Large intestine (tissue), 3 donors: Measurements from ENCODE around the gene CDK15. TPM values are rescaled to one million over a fixed set of nuclear protein-coding genes. Genes with fewer than 3 reads are reported as not detected.

Experiments used
- DNase-seq, 2 donors: peaks; one replicate each; pipeline versions ENCODE4 v3.0.0 to v3.0.0-alpha.2; 2013
- H3K27ac ChIP-seq: one replicate; pipeline ENCODE4 v1.5.1; 2013; ENCODE audit warnings: low read length
- H3K27me3 ChIP-seq: 2 replicates; pipeline ENCODE4 v1.6.1; 2013; ENCODE audit warnings: low read length; ENCODE audit not compliant: control insufficient read depth, insufficient read depth
- H3K36me3 ChIP-seq: 2 replicates; pipeline ENCODE4 v1.6.1; 2013; ENCODE audit warnings: low read length; ENCODE audit not compliant: control insufficient read depth, insufficient read depth
- H3K4me1 ChIP-seq: one replicate; pipeline ENCODE4 v1.6.1; 2013; ENCODE audit warnings: low read length; ENCODE audit not compliant: control insufficient read depth, insufficient read depth
- H3K4me3 ChIP-seq: one replicate; pipeline ENCODE4 v1.5.1; 2013; ENCODE audit warnings: low read length
- H3K9me3 ChIP-seq: one replicate; pipeline ENCODE4 v1.6.1; 2013; ENCODE audit warnings: mild to moderate bottlenecking, low read depth, low read length, moderate library complexity; ENCODE audit not compliant: control insufficient read depth
- WGBS: methylation state at CpG from one replicate; pipeline ENCODE4 v1.1.5; 2013; ENCODE audit warnings: low lambda C conversion rate; ENCODE audit not compliant: insufficient coverage; 5-methylcytosine and 5-hydroxymethylcytosine counted together
- polyA plus RNA-seq: library from polyadenylated mRNA; unstranded; fragments of 120-200 nt; gene quantifications from one replicate; pipeline ENCODE4 v1.2.1, GENCODE V29; 2013

CDK15 gene
- polyA plus RNA-seq, 1 donor, result 0.24 TPM

DNA sequence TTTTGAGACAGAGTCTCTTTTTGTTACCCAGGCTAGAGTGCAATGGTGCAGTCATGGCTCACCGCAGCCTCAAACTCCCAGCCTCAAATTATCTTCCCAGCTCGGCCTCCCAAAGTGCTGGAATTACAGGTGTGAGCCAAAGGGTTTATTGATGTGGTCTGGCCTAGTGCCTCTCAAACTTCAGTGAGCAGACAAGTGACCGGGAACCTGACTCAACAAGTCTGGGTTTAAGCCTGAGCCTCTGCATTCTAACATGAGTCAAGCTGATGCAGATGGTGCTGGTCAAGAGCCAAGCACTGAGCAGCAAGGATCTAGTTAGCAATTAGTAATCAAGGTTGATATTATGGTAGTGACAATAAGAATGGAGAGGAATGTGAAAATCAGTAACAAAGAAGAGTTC, 21.3 kb downstream of the CDK15 start:
- no peak overlapping the region for H3K4me3 ChIP-seq
- no peaks in the 10 kb centered on the region for H3K9me3 ChIP-seq
- H3K27me3 ChIP-seq, result no peaks in the 10 kb centered on the region
- no peaks in the 10 kb centered on the region for H3K4me1 ChIP-seq
- no peak overlapping the region for H3K27ac ChIP-seq
- H3K36me3 ChIP-seq, result no peaks in the 10 kb centered on the region
- no peak for DNase-seq
- 100% methylated on average over 1 of the region's 3 CpGs for WGBS

DNA sequence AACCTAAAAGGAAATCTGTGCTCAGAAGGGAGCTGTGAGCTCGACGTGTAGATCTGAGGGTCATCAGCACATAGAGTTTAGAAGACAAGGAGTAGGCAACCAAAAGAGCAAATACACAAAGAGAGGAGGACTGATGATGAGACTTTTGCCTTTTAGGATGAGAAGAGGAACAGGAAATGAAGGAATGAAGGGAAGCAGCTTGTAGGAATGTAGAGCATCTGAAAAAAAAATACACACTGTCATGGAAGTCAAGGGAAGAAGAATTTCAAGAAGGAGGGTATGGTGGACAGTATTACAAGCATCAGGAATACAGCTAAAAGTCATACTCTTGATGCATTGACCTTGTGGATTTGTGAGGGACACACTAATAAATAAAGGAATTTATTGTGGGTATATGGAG, 21.9 kb downstream of the CDK15 start:
- H3K27ac ChIP-seq, result no peak overlapping the region
- no peaks in the 10 kb centered on the region for H3K27me3 ChIP-seq
- no peak for DNase-seq
- no peaks in the 10 kb centered on the region for H3K4me1 ChIP-seq
- no peaks in the 10 kb centered on the region for H3K9me3 ChIP-seq
- 70% methylated on average over 2 of the region's 2 CpGs for WGBS
- H3K4me3 ChIP-seq, result no peak overlapping the region
- H3K36me3 ChIP-seq, result no peaks in the 10 kb centered on the region

DNA sequence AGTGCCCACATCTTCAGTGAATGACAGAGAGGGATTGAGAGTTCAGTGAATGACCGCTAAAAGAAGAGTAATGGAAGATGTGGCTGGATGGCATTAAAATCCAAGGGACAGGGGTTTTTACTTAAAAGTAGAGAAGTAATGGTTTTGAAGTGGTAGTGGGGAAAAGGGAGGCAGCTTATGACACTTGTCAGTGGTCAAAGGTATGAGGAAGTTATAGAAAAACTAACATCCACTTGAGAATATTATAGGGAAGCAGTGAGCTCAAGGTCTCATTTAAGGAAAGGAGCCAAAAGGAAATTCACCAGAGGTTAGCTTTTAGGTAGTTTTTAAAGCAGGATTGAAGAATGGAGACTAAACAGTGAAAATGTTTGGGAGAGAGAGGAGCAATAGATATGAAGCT, 24.3 kb downstream of the CDK15 start:
- Histone ChIP-seq H3K9me3 (no peaks in the 10 kb centered on the region), H3K27ac (no peak overlapping the region), H3K27me3 (no peaks in the 10 kb centered on the region), H3K4me1 (no peaks in the 10 kb centered on the region), H3K4me3 (no peak overlapping the region), H3K36me3 (no peaks in the 10 kb centered on the region)
- WGBS, result 100% methylated on average over 1 of the region's 1 CpG
- peak in 1 of 2 donors; percentile 5 for DNase-seq

DNA sequence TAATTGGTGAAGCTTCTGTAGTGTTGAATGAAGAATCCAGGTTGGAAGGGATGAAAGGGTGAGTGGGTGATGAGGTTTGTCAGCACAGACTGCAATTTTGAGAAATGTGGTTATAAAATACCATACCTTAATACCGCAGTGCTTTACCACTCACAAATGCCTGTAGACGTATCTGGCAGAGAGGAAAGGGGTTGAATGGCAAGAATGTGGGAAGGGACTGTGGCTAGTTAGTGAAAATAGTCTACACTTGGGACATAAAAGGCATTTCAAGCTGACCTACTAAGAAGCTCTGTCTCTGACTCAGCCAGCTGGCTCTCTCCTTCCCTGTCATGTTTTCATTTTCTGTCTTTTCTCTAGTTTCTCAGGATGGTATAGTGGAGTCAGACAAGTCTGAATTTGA, 25.1 kb downstream of the CDK15 start:
- DNase-seq, result no peak
- Histone ChIP-seq H3K27me3 (no peaks in the 10 kb centered on the region), H3K36me3 (no peaks in the 10 kb centered on the region), H3K4me3 (no peak overlapping the region), H3K27ac (no peak overlapping the region), H3K9me3 (no peaks in the 10 kb centered on the region), H3K4me1 (no peaks in the 10 kb centered on the region)
- no CpG with 5 or more reads among the region's 2 CpGs for WGBS

DNA sequence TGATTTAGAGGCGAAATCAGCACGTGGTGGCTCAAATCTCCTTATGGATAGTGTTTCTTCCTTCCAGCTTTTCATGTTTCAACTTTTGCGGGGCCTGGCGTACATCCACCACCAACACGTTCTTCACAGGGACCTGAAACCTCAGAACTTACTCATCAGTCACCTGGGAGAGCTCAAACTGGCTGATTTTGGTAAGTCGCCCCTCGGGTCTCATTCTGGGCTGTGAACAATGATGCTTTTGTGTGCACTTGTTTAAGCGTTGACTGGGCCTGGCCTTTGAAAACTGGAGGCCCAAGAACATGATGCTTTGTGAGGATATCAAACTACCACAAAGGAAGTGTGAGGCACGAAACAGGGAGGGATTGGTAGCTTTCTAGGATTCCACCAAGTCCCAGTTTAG, 27.4 kb downstream of the CDK15 start:
- no peaks in the 10 kb centered on the region for H3K4me1 ChIP-seq
- no peaks in the 10 kb centered on the region for H3K36me3 ChIP-seq
- DNase-seq, result no peak
- WGBS, result no CpG with 5 or more reads among the region's 9 CpGs
- no peaks in the 10 kb centered on the region for H3K27me3 ChIP-seq
- no peaks in the 10 kb centered on the region for H3K9me3 ChIP-seq
- no peak overlapping the region for H3K27ac ChIP-seq
- H3K4me3 ChIP-seq, result no peak overlapping the region

DNA sequence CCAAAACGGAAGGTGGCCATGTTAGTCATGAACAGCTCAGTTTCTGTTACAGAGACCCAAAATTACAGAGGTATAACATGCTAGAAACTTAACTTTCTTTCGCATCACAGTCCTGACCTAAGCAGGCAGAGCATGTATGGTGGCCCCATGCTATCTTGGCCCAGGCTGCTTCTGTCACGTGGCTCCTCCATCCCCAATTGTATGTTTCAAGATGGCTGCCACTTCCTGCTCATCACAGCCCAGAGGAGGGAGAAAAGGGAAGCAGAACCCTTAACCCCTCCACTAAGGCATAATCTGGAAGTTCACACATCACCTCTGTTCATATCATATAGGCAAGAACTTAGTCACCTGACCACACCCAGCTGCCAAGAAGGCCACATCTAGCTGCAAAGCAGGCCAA, 28.7 kb downstream of the CDK15 start:
- WGBS, result 100% methylated on average over 1 of the region's 3 CpGs

DNA sequence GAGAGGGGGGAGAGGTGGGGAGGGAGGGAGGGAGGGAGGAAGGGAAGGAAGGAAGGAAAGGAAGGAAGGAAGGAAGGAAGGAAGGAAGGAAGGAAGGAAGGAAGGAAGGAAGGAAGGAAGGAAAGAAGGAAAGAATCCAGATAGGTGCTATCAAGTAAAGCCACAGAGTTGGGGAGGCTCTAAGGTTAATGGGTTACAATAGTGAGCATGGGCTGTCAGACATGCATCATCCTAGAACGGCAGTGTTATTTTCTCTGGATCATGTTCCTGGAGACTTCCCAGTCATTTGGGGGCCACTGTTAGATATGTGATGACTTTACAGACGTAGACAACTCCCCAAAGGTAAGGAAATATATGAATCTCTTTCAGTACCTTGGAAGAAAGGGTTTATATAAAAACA, 31.1 kb downstream of the CDK15 start:
- no peaks in the 10 kb centered on the region for H3K36me3 ChIP-seq
- 100% methylated on average over 1 of the region's 2 CpGs for WGBS
- H3K4me3 ChIP-seq, result no peak overlapping the region
- no peaks in the 10 kb centered on the region for H3K27me3 ChIP-seq
- DNase-seq, result no peak
- no peaks in the 10 kb centered on the region for H3K4me1 ChIP-seq
- peaks cover 4% of the 10 kb centered on the region for H3K9me3 ChIP-seq
- H3K27ac ChIP-seq, result no peak overlapping the region

More for the DNA sequence above, 28.7 kb downstream of the CDK15 start:
- Histone ChIP-seq H3K36me3 (no peaks in the 10 kb centered on the region), H3K4me3 (no peak overlapping the region), H3K27me3 (no peaks in the 10 kb centered on the region), H3K27ac (no peak overlapping the region), H3K9me3 (no peaks in the 10 kb centered on the region), H3K4me1 (no peaks in the 10 kb centered on the region)
- DNase-seq, result no peak

DNA sequence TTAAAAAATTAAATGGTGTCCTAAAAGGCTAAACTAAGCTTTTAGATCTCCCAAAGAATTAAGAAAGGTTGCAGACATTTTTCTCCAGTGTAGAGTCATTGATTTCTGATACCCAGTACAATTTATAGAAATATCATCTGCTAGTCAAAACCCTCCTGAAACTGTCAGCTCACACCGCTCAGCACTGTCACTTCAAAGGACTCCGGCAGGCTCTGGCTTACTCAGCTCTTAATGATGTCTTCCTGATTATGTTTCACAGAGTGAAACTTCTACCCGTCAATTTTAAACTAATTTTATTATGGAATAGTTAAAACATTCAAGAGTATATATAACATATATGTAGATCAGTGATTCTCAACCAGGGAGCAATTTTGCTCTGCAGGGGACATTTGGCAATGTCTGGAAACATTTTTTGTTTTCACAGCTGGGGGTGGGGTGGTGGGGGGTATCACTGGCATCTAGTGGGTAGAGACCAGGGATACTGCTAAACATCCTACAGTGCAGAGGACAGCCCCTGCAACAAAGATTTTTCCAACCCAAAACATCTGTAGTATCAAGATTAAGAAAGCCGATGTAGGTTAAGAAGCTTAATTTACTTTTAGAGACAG, 31.6 kb downstream of the CDK15 start:
- Histone ChIP-seq H3K27me3 (no peaks in the 10 kb centered on the region), H3K9me3 (peaks cover 4% of the 10 kb centered on the region), H3K4me3 (no peak overlapping the region), H3K27ac (no peak overlapping the region), H3K36me3 (no peaks in the 10 kb centered on the region), H3K4me1 (no peaks in the 10 kb centered on the region)
- no peak for DNase-seq
- 100% methylated on average over 1 of the region's 4 CpGs for WGBS

DNA sequence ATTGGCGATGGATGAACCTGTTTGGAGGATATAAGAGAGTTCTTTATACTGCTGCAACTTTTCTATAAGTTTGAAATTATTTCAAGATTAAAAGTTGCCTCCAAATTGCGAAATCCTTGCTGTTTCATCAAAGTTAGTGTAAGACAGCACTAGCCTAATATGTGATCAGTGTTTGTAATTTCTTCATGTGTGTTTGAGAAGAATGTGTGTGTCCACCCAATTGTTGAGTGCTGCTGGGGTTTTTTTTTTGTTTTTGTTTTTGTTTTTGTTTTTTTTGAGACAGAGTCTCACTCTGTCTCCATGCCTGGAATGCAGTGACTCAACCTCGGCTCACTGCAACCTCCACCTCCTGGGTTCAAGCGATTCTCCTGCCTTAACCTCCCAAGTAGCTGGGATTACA, 33.4 kb downstream of the CDK15 start:
- H3K4me1 ChIP-seq, result no peaks in the 10 kb centered on the region
- H3K27me3 ChIP-seq, result no peaks in the 10 kb centered on the region
- WGBS, result 100% methylated on average over 3 of the region's 4 CpGs
- H3K9me3 ChIP-seq, result peaks cover 4% of the 10 kb centered on the region
- no peak overlapping the region for H3K4me3 ChIP-seq
- H3K36me3 ChIP-seq, result no peaks in the 10 kb centered on the region
- no peak for DNase-seq
- no peak overlapping the region for H3K27ac ChIP-seq

DNA sequence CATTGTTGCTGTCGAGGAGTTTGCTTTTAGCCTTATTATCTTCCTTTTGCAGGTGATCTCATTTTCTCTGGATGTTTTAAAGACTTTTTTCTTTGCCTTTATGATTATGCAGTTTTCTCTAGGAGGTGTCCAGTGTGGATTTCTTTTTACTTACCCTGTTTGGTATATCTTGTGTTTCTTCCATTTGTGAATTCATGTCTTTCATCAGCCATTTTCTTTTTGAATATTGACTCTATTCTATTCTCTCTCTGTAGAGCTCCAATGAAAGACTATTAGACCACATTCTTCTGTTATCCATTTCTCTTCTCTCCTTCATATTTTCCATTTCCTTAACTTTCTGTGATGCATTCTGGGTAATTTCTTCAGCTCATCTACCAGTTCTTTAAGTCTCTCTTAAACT, 34.4 kb downstream of the CDK15 start:
- H3K9me3 ChIP-seq, result peaks cover 4% of the 10 kb centered on the region
- no peaks in the 10 kb centered on the region for H3K27me3 ChIP-seq
- H3K36me3 ChIP-seq, result no peaks in the 10 kb centered on the region
- H3K27ac ChIP-seq, result no peak overlapping the region
- no peak overlapping the region for H3K4me3 ChIP-seq
- H3K4me1 ChIP-seq, result no peaks in the 10 kb centered on the region
- WGBS, result 100% methylated on average over 1 of the region's 1 CpG
- DNase-seq, result no peak

DNA sequence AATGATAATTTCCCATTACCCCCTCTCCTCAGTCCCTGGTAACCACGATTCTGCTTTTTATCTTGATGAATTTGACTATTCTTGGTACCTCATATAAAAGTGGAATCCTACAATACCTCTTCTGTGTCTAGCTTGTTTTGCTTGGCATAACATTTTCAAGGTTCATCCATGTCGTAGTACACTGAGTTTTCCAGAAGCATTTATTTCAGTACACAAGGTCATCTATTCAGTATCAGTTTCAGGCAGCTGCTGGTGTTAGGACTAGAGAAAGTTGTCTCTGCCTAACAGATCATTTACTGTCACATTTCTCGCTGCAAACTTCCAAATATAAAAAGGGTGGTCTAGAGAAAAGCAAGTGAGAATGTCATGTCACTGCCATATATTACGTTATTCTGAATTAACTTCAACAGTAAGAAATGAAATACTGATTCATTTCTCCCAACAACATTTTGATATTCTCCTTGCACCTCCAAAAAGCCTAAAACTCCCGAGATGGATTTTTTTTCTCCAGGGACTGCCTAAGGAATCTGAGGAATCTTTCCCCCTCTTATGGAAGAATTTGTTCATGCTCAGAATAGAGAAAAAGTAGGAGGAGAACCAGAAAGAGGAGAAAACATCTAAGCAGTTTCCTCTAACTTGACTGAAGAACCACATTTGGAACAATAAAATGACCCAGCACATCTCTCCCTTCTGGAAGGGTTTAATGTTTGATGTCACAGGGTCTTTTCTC, 36.0 kb downstream of the CDK15 start:
- Histone ChIP-seq H3K36me3 (no peaks in the 10 kb centered on the region), H3K9me3 (peaks cover 4% of the 10 kb centered on the region), H3K27me3 (no peaks in the 10 kb centered on the region), H3K4me3 (no peak overlapping the region), H3K27ac (no peak overlapping the region), H3K4me1 (no peaks in the 10 kb centered on the region)
- WGBS, result 80% methylated on average over 2 of the region's 5 CpGs
- no peak for DNase-seq
